ENCODE measurements around the gene CDIP1. TPM values are rescaled to one million over a fixed set of nuclear protein-coding genes. Genes with fewer than 3 reads are reported as not detected.

Gene CDIP1
- total RNA-seq, 1 donor from 2014 or later: 32.2 TPM

- DNase-seq (ENCODE audit: low read depth, low spot score): no peak
- no peaks in the 10 kb centered on the region for H3K27me3 Mint-ChIP-seq (ENCODE audit: low read depth)
- H3K4me3 Mint-ChIP-seq: no peak overlapping the region
- no peaks in the 10 kb centered on the region for H3K9me3 Mint-ChIP-seq
- no peak overlapping the region for H3K27ac Mint-ChIP-seq (ENCODE audit: unreplicated experiment)
- peaks cover 10% of the 10 kb centered on the region for H3K4me1 Mint-ChIP-seq
- no peak for TF ChIP-seq CTCF (conservative IDR thresholded peaks at IDR 0.05)
- H3K36me3 Mint-ChIP-seq (ENCODE audit: low read depth): peaks cover 5% of the 10 kb centered on the region
Observed at GRCh38 chr16:4468972-4469371, 69.6 kb downstream of the CDIP1 start.

- Mint-ChIP-seq H3K9me3 (no peaks in the 10 kb centered on the region), H3K27me3 (ENCODE audit: low read depth) (no peaks in the 10 kb centered on the region), H3K4me3 (no peak overlapping the region), H3K4me1 (peaks cover 7% of the 10 kb centered on the region), H3K36me3 (ENCODE audit: low read depth) (peaks cover 5% of the 10 kb centered on the region), H3K27ac (ENCODE audit: unreplicated experiment) (no peak overlapping the region)
- no peak for TF ChIP-seq CTCF (conservative IDR thresholded peaks at IDR 0.05)
- DNase-seq (ENCODE audit: low read depth, low spot score): no peak
Observed at GRCh38 chr16:4467916-4468315, 70.7 kb downstream of the CDIP1 start.

GRCh38 chr16:4465977-4466779 is 72.4 kb downstream of the CDIP1 start:
- peaks cover 14% of the 10 kb centered on the region for H3K4me1 Mint-ChIP-seq
- H3K4me3 Mint-ChIP-seq: no peak overlapping the region
- no peak overlapping the region for H3K27ac Mint-ChIP-seq (ENCODE audit: unreplicated experiment)
- peaks cover 5% of the 10 kb centered on the region for H3K36me3 Mint-ChIP-seq (ENCODE audit: low read depth)
- no peaks in the 10 kb centered on the region for H3K27me3 Mint-ChIP-seq (ENCODE audit: low read depth)
- DNase-seq (ENCODE audit: low read depth, low spot score): no peak
- no peak for TF ChIP-seq CTCF (conservative IDR thresholded peaks at IDR 0.05)
- no peaks in the 10 kb centered on the region for H3K9me3 Mint-ChIP-seq

- H3K27ac Mint-ChIP-seq (ENCODE audit: unreplicated experiment): no peak overlapping the region
- no peak overlapping the region for H3K4me3 Mint-ChIP-seq
Observed at GRCh38 chr16:4463522-4464163, 74.9 kb downstream of the CDIP1 start.

More at GRCh38 chr16:4463522-4464163, 74.9 kb downstream of the CDIP1 start:
- H3K27me3 Mint-ChIP-seq (ENCODE audit: low read depth): no peaks in the 10 kb centered on the region
- no peaks in the 10 kb centered on the region for H3K9me3 Mint-ChIP-seq
- H3K4me1 Mint-ChIP-seq: peaks cover 19% of the 10 kb centered on the region
- peaks cover 8% of the 10 kb centered on the region for H3K36me3 Mint-ChIP-seq (ENCODE audit: low read depth)
- TF ChIP-seq CTCF (conservative IDR thresholded peaks at IDR 0.05): no peak
- DNase-seq (ENCODE audit: low read depth, low spot score): no peak
